OCI-LY3 (cell line): ENCODE results near the gene FAM83B.

Experiments
- H2AFZ ChIP-seq: fragments of 200-600, 300-600 bp; shearing (Covaris generic); 2 replicates; pipeline ENCODE4 v1.6.0; 2014; ENCODE audit warnings: antibody characterized with exemption, low read depth, low read length
- H3K27ac ChIP-seq: fragments of 200-600, 300-600 bp; sonication (generic); 2 replicates; pipeline ENCODE4 v1.5.1; 2014; ENCODE audit warnings: mild to moderate bottlenecking, low read length, moderate library complexity, mixed read lengths
- H3K27me3 ChIP-seq: fragments of 200-600, 300-600 bp; sonication (generic); 2 replicates; pipeline ENCODE4 v1.6.1; 2014; ENCODE audit warnings: low read depth, low read length, mixed read lengths
- H3K36me3 ChIP-seq: fragments of 200-600, 300-600 bp; sonication (generic); replicated peaks from 2 replicates; pipeline ENCODE3; 2014; ENCODE audit warnings: low read depth, low read length, mixed read lengths
- H3K4me1 ChIP-seq: fragments of 300-600, 200-600 bp; sonication (generic); 2 replicates; pipeline ENCODE4 v1.6.1; 2014; ENCODE audit warnings: low read length, mixed read lengths
- H3K4me2 ChIP-seq: fragments of 200-600, 300-600 bp; sonication (generic); 2 replicates; pipeline ENCODE4 v1.6.1; 2014; ENCODE audit warnings: low read length, mixed read lengths
- H3K4me3 ChIP-seq: fragments of 300-600, 200-600 bp; sonication (generic); 2 replicates; pipeline ENCODE4 v1.5.1; 2014; ENCODE audit warnings: antibody characterized with exemption, mild to moderate bottlenecking, low read length, moderate library complexity
- H3K79me2 ChIP-seq: fragments of 300-600, 200-600 bp; shearing (Covaris generic); 2 replicates; pipeline ENCODE4 v1.6.1; 2014; ENCODE audit warnings: mild to moderate bottlenecking, low read length, mixed read lengths
- H3K9ac ChIP-seq: fragments of 300-600, 200-600 bp; shearing (Covaris generic); 2 replicates; pipeline ENCODE4 v1.6.0; 2014; ENCODE audit warnings: mild to moderate bottlenecking, low read length, moderate library complexity
- H3K9me3 ChIP-seq: fragments of 200-600, 300-600 bp; shearing (Covaris generic); 2 replicates; pipeline ENCODE4 v1.6.1; 2014; ENCODE audit warnings: low read length, mixed read lengths; ENCODE audit not compliant: insufficient read depth
- H4K20me1 ChIP-seq: fragments of 200-600, 300-600 bp; sonication (generic); 2 replicates; pipeline ENCODE4 v1.6.1; 2016; ENCODE audit warnings: low read length, mixed read lengths; ENCODE audit not compliant: insufficient read depth
- EZH2phosphoT487 ChIP-seq: fragments of 200-600 bp; shearing (Covaris generic); IDR thresholded peaks from 2 replicates; pipeline ENCODE4 v1.6.1; 2018; ENCODE audit warnings: antibody characterized with exemption, mixed run types, low read depth
- TF ChIP-seq, protein P1 (sequence below): fragments of 200-600, 300-600 bp; sonication (generic); IDR thresholded peaks from 2 replicates; pipeline ENCODE4 v1.5.1; 2014; ENCODE audit warnings: antibody characterized with exemption, low read length, low read depth

Gene FAM83B

GRCh38 chr6:54830216-54830615 is 16.4 kb upstream of the FAM83B start:
- no peaks in the 10 kb centered on the region; the same call in 1 of the 2 replicates for H3K27me3 ChIP-seq
- no peak overlapping the region for H3K4me3 ChIP-seq
- H3K9me3 ChIP-seq: no peaks in the 10 kb centered on the region
- TF ChIP-seq, protein P1, sequence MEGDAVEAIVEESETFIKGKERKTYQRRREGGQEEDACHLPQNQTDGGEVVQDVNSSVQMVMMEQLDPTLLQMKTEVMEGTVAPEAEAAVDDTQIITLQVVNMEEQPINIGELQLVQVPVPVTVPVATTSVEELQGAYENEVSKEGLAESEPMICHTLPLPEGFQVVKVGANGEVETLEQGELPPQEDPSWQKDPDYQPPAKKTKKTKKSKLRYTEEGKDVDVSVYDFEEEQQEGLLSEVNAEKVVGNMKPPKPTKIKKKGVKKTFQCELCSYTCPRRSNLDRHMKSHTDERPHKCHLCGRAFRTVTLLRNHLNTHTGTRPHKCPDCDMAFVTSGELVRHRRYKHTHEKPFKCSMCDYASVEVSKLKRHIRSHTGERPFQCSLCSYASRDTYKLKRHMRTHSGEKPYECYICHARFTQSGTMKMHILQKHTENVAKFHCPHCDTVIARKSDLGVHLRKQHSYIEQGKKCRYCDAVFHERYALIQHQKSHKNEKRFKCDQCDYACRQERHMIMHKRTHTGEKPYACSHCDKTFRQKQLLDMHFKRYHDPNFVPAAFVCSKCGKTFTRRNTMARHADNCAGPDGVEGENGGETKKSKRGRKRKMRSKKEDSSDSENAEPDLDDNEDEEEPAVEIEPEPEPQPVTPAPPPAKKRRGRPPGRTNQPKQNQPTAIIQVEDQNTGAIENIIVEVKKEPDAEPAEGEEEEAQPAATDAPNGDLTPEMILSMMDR: no peak
- no peak for TF ChIP-seq EZH2phosphoT487
- H3K27ac ChIP-seq: no peak overlapping the region
- no peaks in the 10 kb centered on the region for H3K36me3 ChIP-seq
- no peak overlapping the region for H3K9ac ChIP-seq
- no peaks in the 10 kb centered on the region for H3K79me2 ChIP-seq
- no peaks in the 10 kb centered on the region for H4K20me1 ChIP-seq
- no peak overlapping the region for H3K4me2 ChIP-seq
- no peaks in the 10 kb centered on the region for H3K4me1 ChIP-seq
- no peak overlapping the region for H2AFZ ChIP-seq

- Histone ChIP-seq H3K79me2 (no peaks in the 10 kb centered on the region), H3K27me3 (no peaks in the 10 kb centered on the region; the same call in 1 of the 2 replicates), H3K27ac (no peak overlapping the region), H3K4me2 (no peak overlapping the region), H3K9ac (no peak overlapping the region), H3K9me3 (no peaks in the 10 kb centered on the region), H2AFZ (no peak overlapping the region), H3K4me1 (no peaks in the 10 kb centered on the region), H3K36me3 (no peaks in the 10 kb centered on the region), H4K20me1 (no peaks in the 10 kb centered on the region), H3K4me3 (no peak overlapping the region)
- TF ChIP-seq, protein P1: no peak
Measured at GRCh38 chr6:54835176-54835575, 11.4 kb upstream of the FAM83B start.

DNA sequence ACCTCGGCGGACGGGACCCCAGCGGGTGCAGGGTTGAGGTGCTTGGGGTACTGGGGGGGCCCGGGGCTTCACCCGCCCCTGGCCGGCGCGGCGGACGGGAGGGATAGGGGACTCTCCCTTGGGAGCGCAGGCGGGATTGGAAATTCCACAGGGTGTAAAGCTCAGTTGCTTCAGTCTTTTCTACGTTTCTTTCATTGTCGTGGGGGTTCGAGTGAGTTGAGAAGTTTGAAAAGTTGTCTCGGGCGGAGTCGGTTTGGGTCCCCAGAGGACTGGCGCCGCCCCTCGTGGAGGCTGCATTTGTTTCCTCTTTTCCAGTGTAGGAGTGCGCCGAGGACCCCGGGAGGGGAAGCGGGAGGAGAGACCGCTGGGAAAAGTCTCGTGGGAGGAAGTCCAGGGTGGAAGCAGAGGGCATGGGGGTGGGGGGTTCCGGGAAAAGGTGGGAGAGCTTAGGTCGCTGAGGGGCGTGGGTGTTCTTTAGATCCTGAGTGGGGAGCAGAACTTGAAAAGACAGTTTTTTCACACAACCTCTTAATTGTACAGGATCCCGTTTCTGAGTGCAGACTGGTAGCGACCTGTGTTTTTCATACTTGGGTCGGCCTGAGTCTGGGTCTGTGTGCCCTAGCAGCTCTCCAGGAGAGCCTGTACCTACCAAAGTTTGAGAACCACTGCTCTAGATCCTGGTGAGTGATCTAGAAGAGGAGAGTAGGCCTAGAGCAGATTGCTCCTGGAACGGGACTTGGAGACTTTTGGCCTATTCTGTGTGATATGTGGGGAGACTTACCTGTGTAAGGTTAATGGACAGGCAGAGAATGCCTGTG is 495 bp downstream of the FAM83B start:
- no peaks in the 10 kb centered on the region for H4K20me1 ChIP-seq
- H3K9ac ChIP-seq: no peak overlapping the region
- TF ChIP-seq EZH2phosphoT487: no peak
- TF ChIP-seq, protein P1: no peak
- no peaks in the 10 kb centered on the region for H3K36me3 ChIP-seq
- H3K4me2 ChIP-seq: no peak overlapping the region
- H3K79me2 ChIP-seq: no peaks in the 10 kb centered on the region
- H2AFZ ChIP-seq: no peak overlapping the region
- no peak overlapping the region for H3K27ac ChIP-seq
- no peak overlapping the region for H3K4me3 ChIP-seq
- no peaks in the 10 kb centered on the region for H3K4me1 ChIP-seq
- no peaks in the 10 kb centered on the region for H3K27me3 ChIP-seq
- no peaks in the 10 kb centered on the region for H3K9me3 ChIP-seq

DNA sequence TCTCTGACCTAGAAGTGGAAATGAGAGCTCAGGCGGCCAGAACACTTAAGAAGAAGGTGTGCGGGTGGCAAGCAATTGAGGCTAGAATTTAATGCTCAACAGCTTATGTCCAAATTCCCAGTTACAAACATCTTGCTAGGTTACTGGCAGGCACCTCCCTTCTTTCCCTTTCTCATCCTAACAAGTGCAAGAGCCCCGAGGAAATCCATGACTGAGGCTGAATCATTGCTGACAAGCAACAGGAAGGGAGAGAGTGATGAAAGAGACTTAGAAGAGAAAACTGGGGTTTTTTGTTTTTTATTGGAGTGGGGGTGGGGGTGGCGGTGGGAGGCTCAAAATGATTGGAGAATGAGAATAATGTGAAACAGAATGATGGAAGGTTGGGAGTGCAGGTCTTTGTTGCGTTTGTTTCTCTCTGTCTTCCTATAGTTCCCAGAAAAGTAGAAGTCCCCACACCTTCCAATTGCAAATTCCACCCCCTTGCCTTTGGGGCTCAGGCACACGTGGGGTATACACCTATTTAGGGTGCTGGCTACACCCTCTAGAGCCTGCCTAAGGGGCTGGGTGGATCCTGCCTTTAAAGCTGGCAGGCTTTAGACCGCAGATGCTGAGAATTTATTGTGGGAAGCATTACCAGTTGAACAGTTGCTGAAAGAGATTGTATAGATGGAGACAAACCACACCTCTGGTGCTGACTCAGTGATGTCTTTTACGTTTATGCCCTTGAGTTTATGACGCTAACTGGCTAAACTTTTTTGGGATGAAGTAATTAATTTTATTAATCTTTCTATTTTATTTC is 1.4 kb downstream of the FAM83B start:
- H4K20me1 ChIP-seq: no peaks in the 10 kb centered on the region
- no peak overlapping the region for H2AFZ ChIP-seq
- no peaks in the 10 kb centered on the region for H3K4me1 ChIP-seq
- no peaks in the 10 kb centered on the region for H3K36me3 ChIP-seq
- no peaks in the 10 kb centered on the region for H3K79me2 ChIP-seq
- no peaks in the 10 kb centered on the region for H3K27me3 ChIP-seq
- no peaks in the 10 kb centered on the region for H3K9me3 ChIP-seq
- H3K4me3 ChIP-seq: no peak overlapping the region
- no peak overlapping the region for H3K27ac ChIP-seq
- no peak overlapping the region for H3K4me2 ChIP-seq
- TF ChIP-seq EZH2phosphoT487: no peak
- TF ChIP-seq, protein P1: no peak
- no peak overlapping the region for H3K9ac ChIP-seq
